Cardiac muscle cell (in vitro differentiated cells and primary cell): ENCODE data around the gene LRRC74A. TPM values are rescaled to one million over a fixed set of nuclear protein-coding genes. Genes with fewer than 3 reads are reported as not detected.

Experiments
- DNase-seq, 2 donors: peaks; one replicate each; pipeline versions ENCODE4 v3.0.0 to v3.0.0-alpha.2; 2010 to 2017; ENCODE audit warnings: low read depth in 1 of 2, low spot score in 1 of 2
- H3K27ac ChIP-seq: fragments of 200-600 bp; sonication (generic); 2 replicates; pipeline ENCODE4 v1.5.1; 2016
- H3K27me3 ChIP-seq: fragments of 200-600 bp; sonication (generic); 2 replicates; pipeline ENCODE4 v1.6.0; 2016; ENCODE audit warnings: control low read depth
- H3K36me3 ChIP-seq: fragments of 200-600 bp; sonication (generic); 2 replicates; pipeline ENCODE4 v1.5.1; 2016; ENCODE audit warnings: control low read depth
- H3K4me1 ChIP-seq: fragments of 200-600 bp; sonication (generic); 2 replicates; pipeline ENCODE4 v1.8.1; 2017; ENCODE audit warnings: low read depth, mild to moderate bottlenecking, mixed run types
- H3K4me3 ChIP-seq: fragments of 200-600 bp; sonication (generic); 2 replicates; pipeline ENCODE4 v1.5.1; 2016; ENCODE audit warnings: mild to moderate bottlenecking
- H3K9me3 ChIP-seq: fragments of 200-600 bp; sonication (generic); 2 replicates; pipeline ENCODE4 v1.5.1; 2017; ENCODE audit warnings: low read depth, mild to moderate bottlenecking, control low read depth
- CTCF ChIP-seq: IDR thresholded peaks from 2 replicates; pipeline ENCODE4 v1.5.1; 2012; ENCODE audit warnings: low read depth, mild to moderate bottlenecking, low read length
- polyA plus RNA-seq: library from polyadenylated mRNA; unstranded; fragments of >200 nt; fragmentation: Nextera tagmentation; extraction: Ambion mirVana; gene quantifications from 2 replicates; pipeline ENCODE4 v1.2.1, GENCODE V29; 2016
- total RNA-seq: library from RNA; depleted of rRNA; stranded (reverse); fragments of >200 nt; gene quantifications from 2 replicates; pipeline ENCODE4 v1.2.3, GENCODE V29; 2016

Gene LRRC74A
- total and polyA plus RNA-seq, 2 experiments from 2014 or later, result not detected

- Histone ChIP-seq H3K9me3 (no peaks in the 10 kb centered on the region), H3K4me3 (no peak overlapping the region), H3K27me3 (no peaks in the 10 kb centered on the region), H3K27ac (no peak overlapping the region), H3K36me3 (no peaks in the 10 kb centered on the region), H3K4me1 (peaks cover 3% of the 10 kb centered on the region)
- no peak for DNase-seq
- TF ChIP-seq CTCF, result no peak
Measured at GRCh38 chr14:76780058-76780345, 46.2 kb upstream of the LRRC74A start.

- Histone ChIP-seq H3K27ac (no peak overlapping the region), H3K27me3 (no peaks in the 10 kb centered on the region), H3K4me3 (no peak overlapping the region), H3K9me3 (no peaks in the 10 kb centered on the region), H3K36me3 (no peaks in the 10 kb centered on the region), H3K4me1 (peaks cover 3% of the 10 kb centered on the region)
- no peak for DNase-seq
- no peak for TF ChIP-seq CTCF
Measured at GRCh38 chr14:76780360-76780759, 45.8 kb upstream of the LRRC74A start.

GRCh38 chr14:76780875-76781647, 45.1 kb upstream of the LRRC74A start:
- Histone ChIP-seq H3K36me3 (no peaks in the 10 kb centered on the region), H3K4me1 (peaks cover 3% of the 10 kb centered on the region), H3K9me3 (no peaks in the 10 kb centered on the region), H3K4me3 (no peak overlapping the region), H3K27me3 (no peaks in the 10 kb centered on the region), H3K27ac (no peak overlapping the region)
- DNase-seq, result peak in 1 of 2 donors; percentile 51
- TF ChIP-seq CTCF, result no peak

GRCh38 chr14:76781648-76782051, 44.6 kb upstream of the LRRC74A start:
- Histone ChIP-seq H3K27ac (no peak overlapping the region), H3K4me3 (no peak overlapping the region), H3K9me3 (no peaks in the 10 kb centered on the region), H3K4me1 (no peaks in the 10 kb centered on the region), H3K27me3 (no peaks in the 10 kb centered on the region), H3K36me3 (no peaks in the 10 kb centered on the region)
- no peak for DNase-seq
- TF ChIP-seq CTCF, result no peak

- H3K4me1 ChIP-seq, result no peaks in the 10 kb centered on the region
- H3K36me3 ChIP-seq, result no peaks in the 10 kb centered on the region
- H3K4me3 ChIP-seq, result no peak overlapping the region
- no peak for DNase-seq
- H3K27me3 ChIP-seq, result no peaks in the 10 kb centered on the region
- H3K9me3 ChIP-seq, result no peaks in the 10 kb centered on the region
- no peak for TF ChIP-seq CTCF
- no peak overlapping the region for H3K27ac ChIP-seq
Measured at GRCh38 chr14:76782115-76782884, 43.9 kb upstream of the LRRC74A start.
